Caco-2 (cell line): ENCODE measurements around the gene FOXD4L3. TPM values are rescaled to one million over a fixed set of nuclear protein-coding genes. Genes with fewer than 3 reads are reported as not detected.
"Not testable (repeated sequence)": the region's sequence is repeated elsewhere in the genome, so short reads cannot be mapped to it uniquely, and the experiment has no call there.

Experiments
- BruUV-seq: library from RNA; stranded (reverse); fragments of 400-500 nt; replicated peaks from 2 replicates; lab custom pipeline; 2021; lab: Mats Ljungman, UMichigan
- CTCF ChIA-PET: fragments of 300-600 bp; sonication (Branson Sonifier 250); formaldehyde crosslinking; loops from one replicate; lab custom pipeline; 2022; ENCODE audit warnings: antibody characterized with exemption; lab: Charles Lee
- POLR2A ChIA-PET: fragments of 300-600 bp; sonication (Branson Sonifier 250); formaldehyde crosslinking; loops from one replicate; lab custom pipeline; 2022; ENCODE audit warnings: antibody characterized with exemption; lab: Charles Lee
- DNase-seq, 2 experiments: peaks; one replicate each; pipeline versions ENCODE4 v3.0.0 to v3.0.0-alpha.2; 2020 to 2022
- H3K27me3 ChIP-seq: replicated peaks from 2 replicates; pipeline ENCODE4 v1.6.0; 2011; ENCODE audit warnings: low read length; ENCODE audit not compliant: control insufficient read depth, insufficient read depth
- H3K36me3 ChIP-seq: 2 replicates; pipeline ENCODE4 v1.5.1; 2011; ENCODE audit warnings: low read length; ENCODE audit not compliant: control insufficient read depth, insufficient read depth
- H3K4me1 ChIP-seq: fragments of 250-450 bp; sonication (Bioruptor Pico); 2 replicates; pipeline ENCODE4 v1.5.1; 2020; ENCODE audit warnings: mild to moderate bottlenecking
- H3K4me3 ChIP-seq: 2 replicates; pipeline ENCODE4 v1.5.1; 2011; ENCODE audit warnings: low read depth, mild to moderate bottlenecking, control low read depth, low read length
- H3K9me3 ChIP-seq: fragments of 250-450 bp; sonication (Bioruptor Pico); 2 replicates; pipeline ENCODE4 v1.5.1; 2020; ENCODE audit warnings: mild to moderate bottlenecking, moderate library complexity
- H3K27ac Mint-ChIP-seq: one replicate; pipeline ENCODE4 v1.8.0; 2022; ENCODE audit warnings: mixed read lengths; ENCODE audit not compliant: unreplicated experiment
- H3K27me3 Mint-ChIP-seq: one replicate; pipeline ENCODE4 v1.8.0; 2022; ENCODE audit warnings: mixed read lengths; ENCODE audit not compliant: insufficient read depth, unreplicated experiment
- H3K36me3 Mint-ChIP-seq: one replicate; pipeline ENCODE4 v1.8.0; 2022; ENCODE audit warnings: mild to moderate bottlenecking, mixed read lengths; ENCODE audit not compliant: insufficient read depth, unreplicated experiment
- H3K4me1 Mint-ChIP-seq: one replicate; pipeline ENCODE4 v1.8.0; 2022; ENCODE audit warnings: low read depth, mixed read lengths; ENCODE audit not compliant: unreplicated experiment
- H3K4me3 Mint-ChIP-seq: one replicate; pipeline ENCODE4 v1.8.0; 2022; ENCODE audit warnings: mild to moderate bottlenecking, moderate library complexity, mixed read lengths; ENCODE audit not compliant: unreplicated experiment
- H3K9me3 Mint-ChIP-seq: one replicate; pipeline ENCODE4 v1.8.0; 2022; ENCODE audit warnings: mixed read lengths; ENCODE audit not compliant: unreplicated experiment
- intact Hi-C: fragments of 100-400 bp; cut with micrococcal nuclease; formaldehyde crosslinking; loops from one replicate; pipeline ENCODE4 v1.10.0; 2022; ENCODE audit not compliant: unreplicated experiment
- total RNA-seq: library from RNA; stranded (reverse); gene quantifications from 2 replicates; pipeline ENCODE4 v1.2.3, GENCODE V29; 2022

The FOXD4L3 gene
- total RNA-seq, 1 experiment from 2014 or later: not detected

GRCh38 chr9:68307127-68307526, 4.5 kb downstream of the FOXD4L3 start:
- H3K27ac Mint-ChIP-seq, H3K27me3 Mint-ChIP-seq, H3K4me3 Mint-ChIP-seq, H3K4me3 ChIP-seq, H3K9me3 ChIP-seq, POLR2A ChIA-PET, H3K4me1 ChIP-seq, H3K27me3 ChIP-seq, CTCF ChIA-PET, H3K4me1 Mint-ChIP-seq, BruUV-seq, DNase-seq, intact Hi-C loops, H3K36me3 Mint-ChIP-seq, H3K36me3 ChIP-seq, H3K9me3 Mint-ChIP-seq: not testable (repeated sequence)

- H3K27me3 Mint-ChIP-seq, H3K9me3 ChIP-seq, intact Hi-C loops, H3K4me1 Mint-ChIP-seq, H3K36me3 Mint-ChIP-seq, H3K4me3 ChIP-seq, H3K4me1 ChIP-seq, BruUV-seq, H3K27me3 ChIP-seq, CTCF ChIA-PET, H3K4me3 Mint-ChIP-seq, POLR2A ChIA-PET, H3K27ac Mint-ChIP-seq, DNase-seq, H3K36me3 ChIP-seq, H3K9me3 Mint-ChIP-seq: not testable (repeated sequence)
Observed at GRCh38 chr9:68307654-68308053, 5.0 kb downstream of the FOXD4L3 start.

GRCh38 chr9:68311208-68311607, 8.5 kb downstream of the FOXD4L3 start:
- H3K4me1 ChIP-seq, H3K9me3 Mint-ChIP-seq, DNase-seq, BruUV-seq, H3K4me3 ChIP-seq, CTCF ChIA-PET, H3K9me3 ChIP-seq, intact Hi-C loops, H3K27ac Mint-ChIP-seq, POLR2A ChIA-PET, H3K27me3 ChIP-seq, H3K4me1 Mint-ChIP-seq, H3K27me3 Mint-ChIP-seq, H3K36me3 ChIP-seq, H3K36me3 Mint-ChIP-seq, H3K4me3 Mint-ChIP-seq: not testable (repeated sequence)

- BruUV-seq, H3K36me3 Mint-ChIP-seq, H3K27ac Mint-ChIP-seq, H3K27me3 Mint-ChIP-seq, DNase-seq, intact Hi-C loops, H3K9me3 Mint-ChIP-seq, H3K36me3 ChIP-seq, H3K4me3 Mint-ChIP-seq, H3K4me1 Mint-ChIP-seq, CTCF ChIA-PET, H3K4me3 ChIP-seq, H3K27me3 ChIP-seq, H3K9me3 ChIP-seq, H3K4me1 ChIP-seq, POLR2A ChIA-PET: not testable (repeated sequence)
Observed at GRCh38 chr9:68318209-68318608, 15.5 kb downstream of the FOXD4L3 start.

- BruUV-seq, H3K27me3 Mint-ChIP-seq, DNase-seq, POLR2A ChIA-PET, H3K4me1 Mint-ChIP-seq, intact Hi-C loops, H3K4me3 Mint-ChIP-seq, H3K9me3 ChIP-seq, H3K9me3 Mint-ChIP-seq, H3K4me1 ChIP-seq, H3K36me3 Mint-ChIP-seq, H3K4me3 ChIP-seq, H3K27me3 ChIP-seq, H3K27ac Mint-ChIP-seq, CTCF ChIA-PET, H3K36me3 ChIP-seq: not testable (repeated sequence)
Observed at GRCh38 chr9:68323749-68324148, 21.1 kb downstream of the FOXD4L3 start.

GRCh38 chr9:68324518-68324917, 21.9 kb downstream of the FOXD4L3 start:
- CTCF ChIA-PET, H3K4me1 ChIP-seq, H3K27ac Mint-ChIP-seq, BruUV-seq, H3K27me3 Mint-ChIP-seq, H3K4me3 ChIP-seq, H3K9me3 Mint-ChIP-seq, DNase-seq, H3K27me3 ChIP-seq, H3K36me3 ChIP-seq, H3K36me3 Mint-ChIP-seq, H3K4me1 Mint-ChIP-seq, POLR2A ChIA-PET, H3K4me3 Mint-ChIP-seq, intact Hi-C loops, H3K9me3 ChIP-seq: not testable (repeated sequence)

- H3K27me3 Mint-ChIP-seq, intact Hi-C loops, H3K4me3 ChIP-seq, BruUV-seq, H3K4me3 Mint-ChIP-seq, POLR2A ChIA-PET, H3K4me1 ChIP-seq, DNase-seq, H3K9me3 Mint-ChIP-seq, H3K36me3 Mint-ChIP-seq, H3K27ac Mint-ChIP-seq, H3K9me3 ChIP-seq, H3K27me3 ChIP-seq, CTCF ChIA-PET, H3K4me1 Mint-ChIP-seq, H3K36me3 ChIP-seq: not testable (repeated sequence)
Observed at GRCh38 chr9:68329106-68329505, 26.4 kb downstream of the FOXD4L3 start.
